Gastrocnemius medialis (tissue), 4 donors: ENCODE measurements around the gene SLC24A4.

Source experiments
- CTCF ChIP-seq, 5 experiments: fragments of 450-650 bp in 3 of 5; fragments of 200-600 bp in 2 of 5; sonication (generic) in 2 of 5; IDR thresholded peaks in 4 of 5; conservative IDR thresholded peaks in 1 of 5; 1 replicate in 4 of 5; 2 replicates in 1 of 5; pipeline ENCODE4 v1.5.1; 2016 to 2019; ENCODE audit warnings: antibody characterized with exemption in 5 of 5, mild to moderate bottlenecking in 3 of 5, moderate library complexity in 3 of 5
- POLR2A ChIP-seq, 2 donors: fragments of 450-650 bp; IDR thresholded peaks; one replicate each; pipeline ENCODE4 v1.6.1; 2017; ENCODE audit warnings: antibody characterized with exemption in 2 of 2, mild to moderate bottlenecking in 2 of 2, moderate library complexity in 2 of 2

- TF ChIP-seq CTCF (IDR thresholded peaks at IDR 0.05 in 4 of 5, conservative IDR thresholded peaks at IDR 0.05 in 1 of 5) (no peak), POLR2A (IDR thresholded peaks at IDR 0.05) (no peak)
Observed at GRCh38 chr14:92452471-92452870, 129.5 kb downstream of the SLC24A4 start.
